Stomach smooth muscle (tissue), 2 donors: ENCODE measurements around the gene GLYAT.

ENCODE experiments used
- H3K27ac ChIP-seq: one replicate; pipeline ENCODE4 v1.7.0; 2013; ENCODE audit warnings: mild to moderate bottlenecking, low read length, inconsistent platforms
- H3K27me3 ChIP-seq, 2 donors: one replicate each; pipeline ENCODE4 v1.7.0; 2013; ENCODE audit warnings: low read length in 2 of 2; ENCODE audit not compliant: insufficient read depth in 2 of 2, control insufficient read depth in 1 of 2
- H3K36me3 ChIP-seq, 2 donors: one replicate each; pipeline ENCODE4 v1.7.0; 2013; ENCODE audit warnings: low read length in 2 of 2; ENCODE audit not compliant: control insufficient read depth in 2 of 2, insufficient read depth in 2 of 2
- H3K4me1 ChIP-seq: one replicate; pipeline ENCODE4 v1.7.0; 2013; ENCODE audit warnings: low read length; ENCODE audit not compliant: control insufficient read depth, insufficient read depth
- H3K4me3 ChIP-seq, 2 donors: one replicate each; pipeline ENCODE4 v1.7.0; 2013; ENCODE audit warnings: low read length in 2 of 2
- H3K9ac ChIP-seq, 2 donors: one replicate each; pipeline ENCODE4 v1.7.0; 2013; ENCODE audit warnings: low read length in 2 of 2, mild to moderate bottlenecking in 1 of 2
- H3K9me3 ChIP-seq, 2 donors: one replicate each; pipeline ENCODE4 v1.7.0; 2013; ENCODE audit warnings: low read length in 2 of 2; ENCODE audit not compliant: control insufficient read depth in 2 of 2
- donor health status: healthy.
- donor health status: Pancreatic carcinoma.

The GLYAT gene

DNA sequence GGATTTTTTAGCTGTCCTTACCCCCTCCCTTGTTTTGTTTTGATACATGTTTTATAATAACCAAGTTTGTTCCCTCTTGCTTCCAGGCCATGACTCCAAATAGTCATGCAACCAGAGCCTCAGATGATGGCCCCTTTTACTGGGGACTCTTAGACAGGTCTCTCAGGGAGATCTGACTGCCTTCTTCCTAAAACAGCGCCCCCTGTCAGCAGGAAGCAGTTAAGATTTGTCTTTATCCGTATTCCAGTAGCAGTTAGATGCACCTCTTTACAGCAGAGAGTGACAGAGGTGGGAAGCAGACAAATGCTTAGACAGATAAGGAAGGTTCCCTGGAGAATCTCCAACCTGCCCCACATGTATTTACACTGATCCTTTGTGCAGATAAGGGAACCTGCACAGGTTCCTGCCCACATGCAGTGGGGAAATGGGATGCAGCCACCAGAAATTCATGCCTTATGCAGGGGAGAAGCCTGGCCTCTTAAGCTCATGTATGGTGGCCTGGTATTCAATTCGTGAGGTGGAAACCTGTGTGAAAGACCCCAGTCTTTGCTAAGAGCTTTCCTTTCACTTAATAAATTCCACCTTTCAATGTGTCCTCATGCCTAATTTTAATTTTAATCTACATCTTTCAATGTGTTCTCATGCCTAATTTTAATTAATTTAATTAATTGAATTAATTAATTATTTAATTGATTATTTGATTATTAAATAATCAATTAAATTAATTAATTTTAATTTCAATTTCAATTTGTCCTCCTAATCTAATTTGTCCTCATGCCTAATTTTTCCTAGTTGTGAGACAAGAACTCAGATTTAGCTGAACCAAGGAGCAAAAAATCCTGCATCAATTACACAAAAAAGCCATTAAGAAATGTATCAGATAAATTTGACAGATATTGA lies 11.5 kb upstream of the GLYAT start:
- peaks cover 3 to 19% of the 10 kb centered on the region in 2 donors for H3K9me3 ChIP-seq
- no peak overlapping the region for H3K27ac ChIP-seq

DNA sequence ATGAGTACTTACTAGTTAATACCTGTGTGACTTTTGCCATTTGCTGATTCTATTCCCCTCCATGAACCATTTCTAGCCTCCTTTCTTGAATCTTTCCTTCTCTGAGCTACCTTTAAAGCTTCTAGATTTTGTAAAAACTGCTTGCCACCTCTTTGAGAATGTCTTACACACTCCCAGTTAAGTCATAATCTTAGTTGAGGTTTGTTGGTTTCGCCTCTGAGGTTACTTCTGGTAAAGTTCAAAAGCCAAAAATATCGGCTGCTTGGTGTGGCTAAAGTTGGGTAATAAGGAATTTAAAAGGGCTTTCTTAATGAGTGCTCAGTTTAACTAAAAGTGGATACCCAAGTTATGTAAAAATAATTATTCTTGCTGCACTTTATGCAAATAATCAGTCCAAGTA lies 10.4 kb upstream of the GLYAT start:
- Histone ChIP-seq H3K9me3 (peaks cover 3 to 19% of the 10 kb centered on the region in 2 donors), H3K27me3 (no peaks in the 10 kb centered on the region), H3K4me3 (no peak overlapping the region), H3K36me3 (no peaks in the 10 kb centered on the region), H3K27ac (no peak overlapping the region), H3K4me1 (no peaks in the 10 kb centered on the region), H3K9ac (no peak overlapping the region)

More for the DNA sequence above, 11.5 kb upstream of the GLYAT start:
- H3K4me1 ChIP-seq = no peaks in the 10 kb centered on the region
- no peak overlapping the region for H3K4me3 ChIP-seq
- no peaks in the 10 kb centered on the region for H3K36me3 ChIP-seq
- no peaks in the 10 kb centered on the region for H3K27me3 ChIP-seq
- no peak overlapping the region for H3K9ac ChIP-seq

- no peak overlapping the region for H3K4me3 ChIP-seq
- H3K27me3 ChIP-seq = no peaks in the 10 kb centered on the region
- no peak overlapping the region for H3K9ac ChIP-seq
- peaks cover 3 to 19% of the 10 kb centered on the region in 2 donors for H3K9me3 ChIP-seq
- H3K27ac ChIP-seq = no peak overlapping the region
- H3K4me1 ChIP-seq = no peaks in the 10 kb centered on the region
- no peaks in the 10 kb centered on the region for H3K36me3 ChIP-seq
Observed at GRCh38 chr11:58741127-58741526, 9.4 kb upstream of the GLYAT start.

GRCh38 chr11:58740447-58740846 lies 8.7 kb upstream of the GLYAT start:
- H3K9me3 ChIP-seq = peaks cover 3 to 19% of the 10 kb centered on the region in 2 donors
- H3K27me3 ChIP-seq = no peaks in the 10 kb centered on the region
- no peak overlapping the region for H3K9ac ChIP-seq
- H3K27ac ChIP-seq = no peak overlapping the region
- H3K4me3 ChIP-seq = no peak overlapping the region
- H3K36me3 ChIP-seq = no peaks in the 10 kb centered on the region
- no peaks in the 10 kb centered on the region for H3K4me1 ChIP-seq

- no peaks in the 10 kb centered on the region for H3K4me1 ChIP-seq
- H3K27ac ChIP-seq = no peak overlapping the region
- no peaks in the 10 kb centered on the region for H3K36me3 ChIP-seq
- H3K27me3 ChIP-seq = no peaks in the 10 kb centered on the region
- peaks cover 3 to 17% of the 10 kb centered on the region in 2 donors for H3K9me3 ChIP-seq
- no peak overlapping the region for H3K4me3 ChIP-seq
- no peak overlapping the region for H3K9ac ChIP-seq
Observed at GRCh38 chr11:58739725-58740430, 8.1 kb upstream of the GLYAT start.

- Histone ChIP-seq H3K36me3 (no peaks in the 10 kb centered on the region), H3K9ac (no peak overlapping the region), H3K27me3 (no peaks in the 10 kb centered on the region), H3K27ac (no peak overlapping the region), H3K9me3 (peaks cover 0 to 3% of the 10 kb centered on the region in 2 donors), H3K4me1 (no peaks in the 10 kb centered on the region), H3K4me3 (no peak overlapping the region)
Observed at GRCh38 chr11:58734681-58735490, 3.1 kb upstream of the GLYAT start.

DNA sequence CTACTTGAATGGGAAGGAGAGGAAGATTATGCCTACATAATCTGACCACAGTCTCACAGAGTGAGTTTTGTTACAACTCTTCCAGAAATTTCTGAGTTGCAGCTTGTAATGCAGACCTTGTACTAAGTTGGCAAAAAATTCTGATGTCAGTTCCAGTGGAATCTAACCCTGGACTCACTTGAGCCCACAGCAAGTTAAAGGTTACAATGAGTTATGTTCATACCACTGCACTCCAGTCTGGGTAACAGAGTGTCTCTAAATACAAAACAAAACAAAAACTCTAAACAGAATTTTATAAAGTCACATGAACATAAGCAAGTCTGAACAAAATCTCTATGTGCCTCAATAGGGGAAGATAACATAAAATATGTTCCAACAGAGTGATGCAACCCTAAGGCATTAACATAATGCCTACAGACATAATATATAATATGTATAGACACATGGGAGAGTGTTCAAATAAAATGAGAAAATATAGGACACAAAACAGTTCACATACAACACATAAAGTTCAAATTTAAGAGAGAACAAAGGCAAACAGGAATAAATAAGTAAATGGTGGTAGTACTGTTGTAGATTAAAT lies 1.1 kb downstream of the GLYAT start:
- H3K4me3 ChIP-seq = no peak overlapping the region
- no peaks in the 10 kb centered on the region for H3K36me3 ChIP-seq
- no peak overlapping the region for H3K9ac ChIP-seq
- H3K27me3 ChIP-seq = no peaks in the 10 kb centered on the region
- no peaks in the 10 kb centered on the region for H3K4me1 ChIP-seq
- no peaks in the 10 kb centered on the region for H3K9me3 ChIP-seq
- H3K27ac ChIP-seq = no peak overlapping the region

- Histone ChIP-seq H3K4me1 (no peaks in the 10 kb centered on the region), H3K27me3 (no peaks in the 10 kb centered on the region), H3K4me3 (no peak overlapping the region), H3K27ac (no peak overlapping the region), H3K9me3 (no peaks in the 10 kb centered on the region), H3K9ac (no peak overlapping the region), H3K36me3 (no peaks in the 10 kb centered on the region)
Observed at GRCh38 chr11:58727415-58727797, 4.3 kb downstream of the GLYAT start.

DNA sequence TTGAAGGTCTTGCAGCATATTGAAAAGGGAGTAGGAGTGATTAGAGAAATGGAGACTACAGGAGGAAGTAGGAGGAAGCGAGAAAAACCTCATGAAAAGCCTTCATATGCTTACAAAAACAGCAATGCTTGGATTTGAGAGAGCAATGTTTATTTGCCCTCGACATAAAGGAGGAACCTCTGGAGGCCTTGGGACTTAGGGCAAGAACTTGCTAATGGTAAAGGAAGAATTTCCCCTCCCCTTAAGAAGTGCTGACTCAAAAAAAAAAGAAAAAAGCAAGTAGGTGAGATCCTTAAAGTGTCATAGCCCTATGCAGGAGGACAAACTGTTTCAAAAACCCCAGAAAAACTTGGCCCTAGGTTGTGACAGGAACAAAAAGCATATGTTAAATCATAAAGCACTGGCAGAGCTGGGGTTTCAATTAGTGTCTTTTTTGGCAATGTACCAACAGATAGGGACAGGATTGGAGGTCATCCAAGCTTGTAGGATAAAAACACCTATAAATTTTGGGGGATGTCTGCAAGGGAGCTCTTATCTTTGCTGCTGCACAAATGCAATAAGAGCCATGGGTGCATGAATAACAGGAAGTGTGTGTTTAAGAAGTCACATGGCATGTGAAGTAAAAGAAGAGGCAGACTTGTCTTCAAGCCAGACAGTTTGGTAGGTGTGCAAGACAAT lies 4.9 kb downstream of the GLYAT start:
- no peaks in the 10 kb centered on the region for H3K9me3 ChIP-seq
- no peak overlapping the region for H3K9ac ChIP-seq
- H3K4me1 ChIP-seq = no peaks in the 10 kb centered on the region
- no peaks in the 10 kb centered on the region for H3K36me3 ChIP-seq
- no peak overlapping the region for H3K4me3 ChIP-seq
- no peaks in the 10 kb centered on the region for H3K27me3 ChIP-seq
- H3K27ac ChIP-seq = no peak overlapping the region
